ENCODE measurements around the gene CLDN7.

- TF ChIP-seq POLR2AphosphoS5 (IDR thresholded peaks at IDR 0.05) (peak; percentile 82), CTCF (IDR thresholded peaks at IDR 0.05) (peak in 2 of 4 experiments; percentile 22 to 47), EP300 (IDR thresholded peaks at IDR 0.05) (no peak)
Measured at GRCh38 chr17:7252176-7253043, 9.9 kb downstream of the CLDN7 start, which contains the start of gene ELP5.

Data from gastroesophageal sphincter (tissue), 3 donors.